Right lung (tissue), 5 donors: ENCODE measurements around the gene SPEG. TPM values are rescaled to one million over a fixed set of nuclear protein-coding genes. Genes with fewer than 3 reads are reported as not detected.

Source experiments
- DNase-seq, 2 donors: peaks; one replicate each; pipeline ENCODE4 v3.0.0-alpha.2; 2013
- polyA plus RNA-seq, 5 donors: library from polyadenylated mRNA; unstranded; fragments of 120-200 nt; gene quantifications; one replicate each; pipeline versions ENCODE4 v1.2.1 to v1.2.3, GENCODE V29; 2013; ENCODE audit warnings: inconsistent platforms in 1 of 5, low replicate concordance in 1 of 5; ENCODE audit not compliant: insufficient read length in 5 of 5, insufficient read depth in 1 of 5

Gene SPEG
- polyA plus RNA-seq, 5 donors, result 18.1 to 35.5 (median 33.7) TPM

DNA sequence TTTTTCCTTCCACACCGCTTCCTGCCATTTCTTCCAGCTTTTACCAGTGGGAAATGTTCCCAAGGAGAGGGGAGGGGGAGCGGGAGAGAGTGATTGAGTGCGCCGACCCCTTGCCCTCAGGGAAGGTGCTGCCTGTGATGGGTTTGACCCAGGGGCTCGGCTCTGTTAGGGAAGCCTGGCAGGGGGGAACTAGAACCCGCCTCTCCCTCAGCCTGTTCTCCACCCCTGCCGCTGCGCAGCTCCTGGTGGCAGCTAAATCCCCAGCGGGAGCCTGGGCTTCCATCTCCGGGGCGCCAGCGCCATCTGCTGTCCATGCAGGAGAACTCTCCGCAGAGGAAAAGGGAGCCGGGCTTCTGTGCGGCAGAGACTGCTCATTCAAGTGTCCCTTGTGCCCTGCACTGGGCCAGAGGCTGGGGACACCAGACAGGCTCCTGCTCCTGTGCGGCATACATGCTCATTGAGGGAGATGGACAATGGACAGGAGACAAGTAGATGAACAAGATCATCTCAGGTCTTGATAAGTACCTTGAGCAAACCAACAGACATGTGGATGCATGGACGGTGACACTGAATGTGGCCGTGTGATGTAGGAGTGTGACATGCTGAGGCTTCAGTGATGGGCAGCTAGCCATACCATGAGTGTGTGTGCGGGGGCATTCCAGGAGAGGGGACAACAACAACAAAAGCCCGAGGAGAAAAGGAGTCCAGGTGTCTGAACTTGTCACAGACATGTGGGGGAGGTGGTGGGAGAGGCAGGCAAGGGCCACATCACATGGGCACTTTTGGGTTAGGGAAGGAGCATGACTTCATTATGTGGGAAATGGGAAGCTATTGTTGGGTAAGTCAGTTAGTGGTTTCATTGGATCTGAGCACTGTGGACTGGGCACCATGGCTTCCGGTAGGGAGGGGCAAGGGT, 95.7 kb downstream of the SPEG start:
- DNase-seq, result peak; percentile 74 to 81

DNA sequence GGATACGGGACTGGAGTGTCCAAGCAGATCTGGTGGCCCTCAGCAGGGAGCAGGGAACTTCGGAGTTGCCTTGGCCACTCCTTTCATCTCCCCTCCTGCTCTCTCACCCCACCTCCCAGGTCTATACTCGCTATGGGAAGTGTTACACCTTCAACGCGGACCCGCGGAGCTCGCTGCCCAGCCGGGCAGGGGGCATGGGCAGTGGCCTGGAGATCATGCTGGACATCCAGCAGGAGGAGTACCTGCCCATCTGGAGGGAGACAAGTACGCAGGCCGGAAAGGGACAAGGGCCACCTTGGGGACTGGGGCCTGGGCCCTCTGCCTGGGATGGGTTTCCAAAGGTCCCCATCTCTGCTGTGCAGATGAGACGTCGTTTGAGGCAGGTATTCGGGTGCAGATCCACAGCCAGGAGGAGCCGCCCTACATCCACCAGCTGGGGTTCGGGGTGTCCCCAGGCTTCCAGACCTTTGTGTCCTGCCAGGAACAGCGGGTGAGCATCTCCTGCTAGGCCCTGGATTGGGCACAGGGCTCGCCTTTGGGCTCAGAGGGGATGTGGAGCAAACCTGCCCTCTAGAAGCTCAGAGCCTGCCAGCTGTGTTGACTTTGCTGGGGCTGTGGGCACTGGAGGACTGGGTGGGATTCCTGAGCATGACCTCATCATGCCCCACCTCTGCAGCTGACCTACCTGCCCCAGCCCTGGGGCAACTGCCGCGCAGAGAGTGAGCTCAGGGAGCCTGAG, 97.2 kb downstream of the SPEG start:
- DNase-seq, result no peak

DNA sequence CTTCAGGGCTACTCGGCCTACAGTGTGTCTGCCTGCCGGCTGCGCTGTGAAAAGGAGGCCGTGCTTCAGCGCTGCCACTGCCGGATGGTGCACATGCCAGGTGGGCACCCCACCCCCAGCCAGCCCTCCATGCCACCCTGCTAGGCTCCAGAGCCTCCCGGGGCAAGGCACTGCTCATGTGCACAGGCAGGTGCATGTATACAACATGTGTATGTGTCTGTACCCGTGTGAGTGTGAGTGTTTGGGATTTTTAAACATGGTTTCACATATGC, 97.7 kb downstream of the SPEG start:
- no peak for DNase-seq

DNA sequence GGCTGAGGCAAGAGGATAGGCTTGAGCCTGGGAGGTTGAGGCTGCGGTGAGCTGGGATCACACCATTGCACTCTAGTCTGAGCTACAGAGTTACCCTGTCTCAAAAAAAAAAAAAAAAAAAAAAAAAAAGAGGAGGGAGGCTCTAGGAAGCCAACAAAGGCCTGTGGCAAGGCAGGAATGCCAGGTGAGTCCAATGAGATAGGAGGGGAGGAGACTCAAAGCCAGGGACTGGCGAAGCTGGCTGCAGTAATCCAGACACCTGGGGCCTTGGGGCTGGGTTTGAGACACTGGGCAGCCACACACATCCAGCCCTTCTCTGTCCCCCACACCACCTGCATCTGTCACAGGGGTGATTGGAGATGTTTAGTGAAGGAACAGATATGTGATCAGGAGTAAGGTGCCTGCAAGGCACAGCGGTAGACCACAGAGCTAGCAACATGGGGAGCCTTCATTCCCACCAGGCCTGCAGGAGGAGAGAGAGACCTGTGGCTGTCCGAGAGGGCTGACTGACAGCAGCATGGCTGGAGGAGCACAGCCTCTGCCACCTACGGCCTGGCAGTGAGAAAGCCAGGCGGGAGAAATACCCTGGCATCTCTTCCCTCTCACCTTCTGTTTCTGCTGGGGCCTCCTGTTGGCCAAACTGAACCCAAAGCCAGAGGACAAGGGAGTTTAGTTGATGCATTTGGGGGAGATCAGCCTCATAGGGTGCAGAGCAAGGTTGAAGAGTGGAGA, 99.5 kb downstream of the SPEG start:
- DNase-seq, result no peak

DNA sequence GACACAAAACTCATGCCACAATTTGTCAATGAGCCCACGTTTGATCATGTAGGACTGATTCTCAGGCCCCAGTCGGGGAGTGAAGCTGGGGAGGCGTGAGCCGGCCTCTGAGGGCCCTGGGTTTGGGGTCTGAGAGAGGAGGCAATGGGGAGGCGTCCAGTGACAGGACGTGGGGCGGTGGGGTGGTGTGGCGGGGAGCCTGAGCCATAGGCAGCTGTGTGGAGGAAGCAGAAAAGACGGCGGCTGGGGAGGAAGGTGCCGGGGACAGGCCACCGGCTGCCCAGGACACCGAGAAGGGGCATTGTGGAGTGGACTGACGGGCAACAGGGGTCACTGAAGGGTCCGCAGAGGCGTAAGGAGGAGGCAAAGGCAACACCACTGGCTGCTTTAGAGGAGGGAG, 101.8 kb downstream of the SPEG start:
- no peak for DNase-seq

DNA sequence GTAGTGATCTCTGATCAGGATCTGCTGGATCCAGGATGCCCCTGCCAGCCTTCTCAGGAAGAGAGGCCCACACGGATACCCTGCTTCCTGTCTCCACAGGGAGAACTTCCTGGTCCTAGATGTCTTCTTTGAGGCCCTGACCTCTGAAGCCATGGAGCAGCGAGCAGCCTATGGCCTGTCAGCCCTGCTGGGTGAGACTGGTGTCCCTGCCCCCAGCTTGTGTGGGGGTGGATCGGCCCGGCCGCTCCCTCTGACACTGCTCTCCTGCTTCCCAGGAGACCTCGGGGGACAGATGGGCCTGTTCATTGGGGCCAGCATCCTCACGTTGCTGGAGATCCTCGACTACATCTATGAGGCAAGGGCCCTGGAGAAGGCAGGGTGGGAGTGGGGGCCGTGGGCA, 102.3 kb downstream of the SPEG start:
- DNase-seq, result no peak

DNA sequence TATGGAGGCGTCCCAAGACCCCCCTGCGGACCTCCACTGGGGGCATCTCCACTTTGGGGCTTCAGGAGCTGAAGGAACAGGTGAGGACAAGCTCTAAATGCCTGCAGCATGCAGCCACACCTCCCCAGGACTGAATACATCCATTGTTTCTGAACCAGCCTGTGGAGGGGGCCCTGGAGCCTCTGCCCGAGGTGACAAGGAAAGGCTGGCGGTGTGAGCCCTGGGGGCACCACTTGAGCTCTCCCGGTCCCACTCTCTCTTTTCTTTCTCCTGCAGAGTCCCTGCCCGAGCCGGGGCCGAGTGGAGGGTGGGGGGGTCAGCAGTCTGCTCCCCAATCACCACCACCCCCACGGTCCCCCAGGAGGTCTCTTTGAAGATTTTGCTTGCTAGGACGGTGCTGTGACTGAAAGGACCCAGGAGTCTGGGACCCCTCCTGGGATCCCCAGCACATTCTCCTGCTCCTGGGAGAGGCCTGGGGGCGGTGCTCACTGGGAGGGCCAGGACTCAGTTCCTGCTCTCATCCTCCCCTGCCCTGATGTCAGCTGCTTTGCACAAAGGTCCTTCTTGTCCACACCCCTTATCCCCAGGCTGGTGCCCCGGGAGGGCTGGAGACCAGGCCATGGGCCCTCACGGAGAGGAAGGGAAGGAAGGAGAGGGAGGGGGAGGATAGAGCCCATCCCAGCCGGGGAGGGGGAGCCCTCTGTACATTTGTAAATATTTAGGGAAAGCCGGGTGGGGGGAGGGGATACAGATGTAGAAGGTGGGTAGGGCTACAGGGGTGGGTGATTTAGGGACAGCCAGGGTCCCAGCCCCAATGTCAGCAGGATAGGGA, 103.2 kb downstream of the SPEG start:
- peak in 1 of 2 donors; percentile 42 for DNase-seq

DNA sequence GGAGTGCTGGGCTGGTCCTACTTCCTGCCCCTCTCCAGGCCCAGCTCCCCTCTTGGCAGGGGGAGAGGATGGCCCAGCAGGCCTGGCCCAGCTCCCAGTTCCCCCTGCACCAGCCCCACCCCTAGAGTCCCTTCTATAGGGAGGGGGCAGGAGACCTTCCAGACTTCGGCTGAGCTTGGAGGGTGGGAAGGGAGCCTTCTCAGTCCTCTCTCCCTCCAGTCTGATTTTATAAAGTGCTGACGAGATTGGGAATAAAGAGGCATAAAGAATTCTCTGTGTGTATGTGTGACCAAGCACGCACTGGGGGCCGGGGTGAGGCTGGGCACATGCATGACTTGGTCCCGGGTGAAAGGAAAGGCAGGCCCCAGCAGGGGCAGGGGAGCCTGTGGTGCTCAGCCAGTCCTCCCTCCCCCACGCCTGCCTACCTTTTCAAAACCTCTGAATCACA, 103.9 kb downstream of the SPEG start:
- DNase-seq, result peak; percentile 61 to 69

DNA sequence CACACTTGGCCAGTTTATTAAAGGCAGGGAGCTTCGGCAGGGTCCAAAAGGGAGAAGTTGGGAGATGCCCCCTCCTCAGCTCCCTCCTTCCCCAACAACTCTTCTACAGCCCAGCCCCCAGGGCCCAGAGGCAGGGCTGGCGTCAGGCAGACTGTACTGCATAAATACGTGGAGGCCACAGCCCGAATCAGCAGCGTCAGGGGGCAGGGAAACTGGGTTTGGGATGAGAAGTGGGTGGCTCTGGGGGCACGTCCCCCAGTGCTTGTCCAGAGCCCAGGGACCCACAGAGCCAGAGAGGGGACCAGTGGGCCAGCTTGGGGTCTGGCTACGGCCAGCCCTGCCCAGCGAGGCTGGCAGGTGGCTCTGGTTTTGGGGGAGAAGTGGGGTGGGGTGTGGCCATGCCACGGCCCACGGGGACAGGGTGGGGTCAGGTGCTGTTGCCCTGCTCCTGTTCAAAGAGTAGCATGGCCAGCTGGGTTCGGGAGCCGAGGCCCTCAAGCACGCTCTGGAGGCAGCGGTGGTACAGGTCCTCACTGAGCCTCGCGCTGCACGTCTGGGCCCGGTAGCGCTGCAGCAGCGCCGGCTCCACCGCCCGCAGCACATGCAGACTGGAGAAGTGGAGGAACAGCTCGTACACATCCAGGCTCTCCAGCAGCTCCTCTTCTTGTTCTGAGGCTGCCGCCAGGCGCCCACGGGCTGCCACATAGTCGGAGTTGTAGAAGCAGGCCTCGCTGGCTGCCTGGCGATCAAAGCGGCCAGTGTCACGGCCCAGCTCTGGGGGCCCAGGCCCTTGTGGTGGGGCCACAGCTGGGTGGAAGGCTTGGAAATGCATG, 104.5 kb downstream of the SPEG start:
- DNase-seq, result no peak

DNA sequence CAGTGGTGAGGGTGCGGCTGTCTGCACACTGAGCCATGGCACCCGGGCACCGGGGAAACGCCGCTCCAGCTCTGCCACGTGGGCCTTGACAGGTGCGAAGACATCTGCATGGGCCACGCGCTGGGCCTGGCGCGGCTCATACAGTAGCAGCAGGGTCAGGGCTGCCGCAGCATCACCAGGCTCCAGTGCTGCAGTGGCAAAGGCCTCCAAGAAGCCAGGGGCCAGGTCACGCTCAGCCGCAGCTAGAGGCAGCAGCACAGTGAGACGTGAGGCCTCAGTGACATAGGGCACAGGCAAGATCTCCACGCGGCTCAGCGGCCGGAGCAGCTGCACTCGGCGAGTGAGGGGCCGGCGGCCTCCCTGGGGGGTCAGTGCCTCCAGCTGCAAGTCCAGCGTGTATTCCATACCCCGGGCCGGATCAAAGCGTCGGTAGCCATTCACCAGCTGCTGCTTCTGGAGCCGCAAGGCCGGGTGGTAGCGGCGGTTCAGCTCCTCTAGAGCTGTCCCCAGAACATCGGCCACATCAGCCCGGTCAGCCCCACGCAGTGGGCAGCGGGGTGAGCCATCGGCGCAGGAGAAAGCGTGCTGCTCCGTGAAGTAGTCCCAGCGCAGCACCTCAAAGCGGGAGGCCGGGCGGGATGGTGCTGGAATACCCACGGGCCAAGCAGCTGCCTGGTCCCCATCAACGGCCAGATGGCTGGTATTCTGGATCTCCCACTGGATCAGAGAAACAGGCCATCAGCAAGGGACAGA, 105.5 kb downstream of the SPEG start:
- DNase-seq, result no peak

DNA sequence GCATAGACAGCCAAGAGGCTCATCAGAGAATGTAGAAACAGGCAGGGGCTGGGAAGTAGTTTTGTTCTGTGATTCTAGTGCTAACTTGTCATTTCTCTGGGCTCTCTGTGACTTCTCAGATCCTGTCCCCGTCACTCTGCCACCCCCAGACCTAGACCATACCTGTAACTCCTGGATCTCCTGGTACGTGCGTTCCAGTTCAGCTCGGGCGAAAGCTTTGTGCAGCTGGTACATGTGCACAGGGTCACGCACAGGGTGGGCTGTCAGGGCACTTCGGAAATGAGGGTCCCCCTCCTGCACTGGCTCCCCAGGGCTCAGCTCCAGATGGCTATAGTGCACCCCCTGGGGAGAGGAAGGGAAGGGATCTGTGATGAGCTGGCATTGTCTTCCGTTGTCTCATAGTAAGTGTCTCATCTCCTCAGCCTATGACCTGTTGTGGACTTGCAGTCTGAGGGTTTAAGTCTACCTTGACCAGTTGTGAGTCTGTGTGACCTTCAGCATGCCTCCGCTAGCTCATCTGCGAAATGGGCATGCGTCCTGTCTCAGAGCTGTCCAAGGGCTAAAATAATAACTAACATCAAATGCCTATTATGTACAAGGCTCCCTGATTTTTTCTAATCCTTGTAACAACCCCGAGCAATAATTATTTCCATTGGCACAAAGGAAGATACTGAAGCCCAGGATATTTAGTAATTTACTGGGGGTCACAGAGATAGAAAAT, 106.3 kb downstream of the SPEG start:
- DNase-seq, result no peak

DNA sequence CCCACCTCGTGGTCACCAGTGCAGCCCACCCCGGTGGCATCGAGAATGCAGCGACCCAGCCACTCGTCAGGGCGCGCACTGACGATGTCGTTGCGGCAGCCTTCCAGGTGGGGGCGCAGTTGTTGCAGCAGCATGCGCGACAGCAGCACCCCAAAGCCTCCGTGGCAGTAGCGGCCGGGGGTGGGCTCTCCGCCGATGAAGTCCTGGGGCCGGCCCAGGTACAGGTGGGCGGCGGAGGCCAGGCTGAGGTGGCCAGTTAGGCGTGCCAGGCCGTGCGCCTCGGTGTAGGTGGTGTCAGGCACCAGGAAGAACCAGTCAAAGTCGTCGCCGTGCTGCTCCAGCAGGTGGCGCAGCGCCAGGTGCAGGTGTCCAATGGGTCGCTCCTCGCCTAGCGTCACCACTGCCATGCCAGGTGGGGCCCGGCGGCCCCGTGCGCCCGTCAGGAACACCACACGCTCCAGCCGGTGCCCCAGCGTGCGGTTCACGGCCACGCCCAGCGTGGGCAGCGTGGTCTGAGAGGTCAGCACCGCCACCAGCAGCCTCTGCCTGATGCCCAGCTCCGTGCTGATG, 107.1 kb downstream of the SPEG start:
- peak; percentile 75 for DNase-seq

DNA sequence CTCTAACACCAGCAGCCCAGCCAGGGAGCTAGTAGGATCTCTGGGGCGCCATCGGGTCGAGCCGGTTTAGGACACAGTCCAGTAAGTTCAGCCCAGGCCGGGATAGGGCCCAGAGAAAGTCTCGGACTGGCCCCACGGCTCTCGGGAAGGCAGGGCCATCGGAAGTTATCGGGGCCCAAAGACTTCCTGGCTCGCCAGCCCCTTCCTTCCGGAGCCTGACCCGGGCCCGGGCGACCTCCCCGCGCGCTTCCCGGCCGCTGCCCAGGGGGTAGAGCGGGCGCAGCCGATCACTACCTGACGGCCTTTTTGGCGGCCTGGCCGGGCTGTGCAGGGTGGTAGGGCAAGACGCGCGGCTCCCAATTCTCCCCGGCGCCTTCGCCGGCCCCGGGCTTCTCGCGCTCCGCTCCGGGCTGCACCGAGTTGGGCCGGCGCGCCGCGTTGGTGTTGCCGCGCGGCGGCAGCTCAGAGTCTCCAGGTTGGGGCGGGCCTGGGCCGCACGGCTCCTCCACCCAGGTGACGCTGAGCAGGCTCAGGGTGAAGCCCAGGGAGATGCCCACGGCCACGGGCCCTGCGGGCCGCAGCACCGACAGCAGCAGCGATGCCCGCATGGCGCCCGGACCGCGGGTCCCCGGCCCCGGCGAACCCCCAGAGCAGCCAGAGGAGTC, 108.4 kb downstream of the SPEG start:
- no peak for DNase-seq

DNA sequence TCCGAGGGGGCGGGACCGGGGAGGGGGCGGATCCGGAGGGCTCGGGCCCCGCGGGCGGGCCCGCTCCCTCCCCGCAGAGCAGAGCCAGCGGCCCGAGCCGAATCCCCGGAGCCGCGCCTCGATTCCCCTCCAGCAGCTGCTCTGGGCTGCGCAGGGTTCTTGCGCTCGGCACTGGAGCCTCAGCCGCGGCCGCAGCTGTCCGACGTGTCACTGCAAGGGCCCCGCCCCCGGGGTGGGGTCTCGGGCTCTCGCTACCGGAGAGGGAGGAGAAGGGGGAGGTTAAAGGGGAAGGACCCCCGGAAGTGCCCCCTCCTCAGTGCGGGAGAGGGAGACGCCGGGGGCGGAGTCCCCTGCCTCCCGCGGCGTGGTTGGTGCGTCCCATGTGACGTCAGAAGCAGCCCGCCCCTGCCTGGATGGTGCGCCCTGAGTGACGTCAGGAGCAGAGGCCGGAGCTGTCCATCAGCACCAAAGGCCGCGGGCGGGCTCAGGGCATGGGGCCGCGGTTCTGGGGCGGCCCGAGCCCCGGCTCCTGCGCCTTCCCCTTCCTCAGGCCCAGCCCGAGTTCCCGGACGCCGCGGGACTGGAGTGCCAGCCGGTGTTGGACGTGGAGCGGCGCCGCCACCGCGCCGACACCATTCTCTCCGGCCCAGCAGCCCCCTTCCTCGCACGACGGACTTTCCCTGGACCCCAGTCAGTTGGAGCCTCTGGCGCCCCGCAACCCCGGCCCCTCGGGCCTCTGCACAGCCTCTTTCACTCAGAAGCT, 109.1 kb downstream of the SPEG start, which contains the start of the genes CHPF and TMEM198:
CHPF (minus strand) TSS at position 214 of the 763 bp plus-strand sequence. CDS start 271 bp downstream, outside the sequence.
TMEM198 (plus strand) TSS at position 433 of the 763 bp plus-strand sequence. CDS start 700 bp downstream, outside the sequence.
- DNase-seq, result peak; percentile 99

DNA sequence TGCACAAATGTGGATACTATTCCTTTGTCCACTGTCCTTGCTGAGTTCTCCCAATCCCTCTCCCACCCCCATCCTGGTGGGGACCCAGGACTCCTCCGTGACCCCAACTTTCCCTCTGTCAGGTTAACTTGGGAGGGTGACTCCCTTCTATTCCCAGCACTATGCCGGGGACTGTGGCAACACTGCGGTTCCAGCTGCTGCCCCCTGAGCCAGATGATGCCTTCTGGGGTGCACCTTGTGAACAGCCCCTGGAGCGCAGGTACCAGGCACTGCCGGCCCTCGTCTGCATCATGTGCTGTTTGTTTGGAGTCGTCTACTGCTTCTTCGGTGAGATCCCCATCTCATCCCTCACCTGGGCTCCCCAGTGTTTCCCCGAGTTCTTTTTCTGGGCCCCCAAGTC, 109.9 kb downstream of the SPEG start:
- DNase-seq, result no peak

DNA sequence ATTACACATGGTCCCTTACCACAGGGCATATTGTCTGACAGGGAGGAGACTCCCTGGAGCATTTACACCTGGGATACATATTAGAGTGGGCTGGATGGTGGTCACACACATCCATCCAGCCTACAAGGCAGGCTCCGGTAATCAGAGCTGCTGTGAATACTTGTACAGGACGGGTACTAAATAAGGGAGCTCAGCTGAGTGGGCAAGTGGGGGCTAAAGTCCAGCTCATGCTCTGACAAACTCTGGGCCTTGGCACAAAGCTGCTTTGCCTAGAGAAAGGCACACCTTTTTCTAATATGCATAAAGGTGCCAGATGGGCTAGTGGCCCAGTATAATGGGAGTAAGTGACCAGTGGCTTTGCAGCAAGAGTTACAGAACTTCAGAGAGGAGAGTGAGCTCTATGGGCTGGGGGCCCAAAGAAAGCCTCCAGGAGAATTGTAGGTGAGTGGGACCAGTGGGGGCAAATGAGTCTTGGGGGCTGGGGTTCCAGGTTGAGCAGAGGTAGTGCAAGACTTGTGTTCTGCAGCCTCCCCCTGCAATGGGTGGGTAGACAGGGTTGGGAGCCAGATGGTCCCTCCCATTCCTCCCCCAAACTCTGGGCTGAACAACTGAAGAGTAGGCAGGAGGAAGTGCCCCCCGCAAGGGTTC, 110.8 kb downstream of the SPEG start:
- no peak for DNase-seq

DNA sequence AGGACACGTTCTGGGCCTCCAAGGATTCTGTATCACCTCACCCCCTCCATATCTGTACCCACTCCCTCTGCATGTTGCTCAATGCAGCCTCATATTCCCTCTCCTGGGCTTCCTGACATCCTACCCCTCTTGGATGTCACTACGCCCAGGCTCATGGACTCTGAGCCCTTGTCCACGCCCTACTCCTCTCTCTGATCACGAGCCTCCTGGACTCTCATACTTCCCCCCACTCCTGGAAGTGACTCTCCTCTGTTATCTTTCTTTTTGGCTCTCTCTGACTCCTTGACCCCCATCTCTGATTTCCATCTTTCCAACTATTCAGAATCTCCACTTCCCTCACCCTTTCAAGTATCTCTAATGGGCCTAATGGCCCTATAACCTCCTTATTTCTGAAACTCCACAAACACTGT, 111.3 kb downstream of the SPEG start:
- no peak for DNase-seq
